GM12873 (cell line): ENCODE results near the gene ANGPTL2.

Experiments
- CTCF ChIP-seq: IDR thresholded peaks from 2 replicates; pipeline ENCODE4 v1.5.1; 2012; ENCODE audit warnings: low read depth, mild to moderate bottlenecking, moderate library complexity, low read length, control low read depth; ENCODE audit not compliant: insufficient read depth; ENCODE audit errors: missing control alignments

Gene ANGPTL2

GRCh38 chr9:127124792-127125191, 2.4 kb upstream of the ANGPTL2 start:
- TF ChIP-seq CTCF, result no peak

- no peak for TF ChIP-seq CTCF
Measured at GRCh38 chr9:127124111-127124531, 1.7 kb upstream of the ANGPTL2 start.

- no peak for TF ChIP-seq CTCF
Measured at GRCh38 chr9:127123064-127123890, 842 bp upstream of the ANGPTL2 start.

- TF ChIP-seq CTCF, result no peak
Measured at GRCh38 chr9:127121628-127122175, 733 bp downstream of the ANGPTL2 start.

- no peak for TF ChIP-seq CTCF
Measured at GRCh38 chr9:127119320-127119709, 3.1 kb downstream of the ANGPTL2 start.

- TF ChIP-seq CTCF, result no peak
Measured at GRCh38 chr9:127118597-127119319, 3.7 kb downstream of the ANGPTL2 start.

- TF ChIP-seq CTCF, result no peak
Measured at GRCh38 chr9:127117801-127118200, 4.6 kb downstream of the ANGPTL2 start.
